GM12891 (cell line): ENCODE measurements around the gene COL6A3.

Source experiments
- POLR2A ChIP-seq: IDR thresholded peaks from 2 replicates; pipeline ENCODE4 v1.6.1; 2011; ENCODE audit warnings: low read depth, low read length, control low read depth
- TAF1 ChIP-seq: IDR thresholded peaks from 2 replicates; pipeline ENCODE4 v1.6.1; 2011; ENCODE audit warnings: low read depth, low read length, control low read depth

DNA sequence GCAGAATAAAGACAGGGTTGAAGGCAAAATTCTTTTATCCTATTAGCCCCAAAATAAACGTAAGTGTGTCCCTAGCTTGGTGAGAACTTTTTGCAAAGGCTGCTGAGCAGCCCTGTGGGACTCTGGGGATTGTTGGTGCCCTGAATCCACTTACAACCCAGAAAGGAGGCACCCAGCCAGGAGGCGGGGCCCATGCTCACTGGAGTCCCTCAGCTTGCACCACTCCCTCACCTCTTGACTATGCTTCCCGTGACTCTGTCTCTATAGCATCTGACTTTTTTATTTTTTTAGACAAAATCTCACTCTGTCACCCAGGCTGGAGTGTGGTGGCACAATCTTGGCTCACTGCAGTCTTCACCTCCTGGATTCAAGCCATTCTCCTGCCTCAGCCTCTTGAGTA, 15.8 kb upstream of the COL6A3 start:
- TF ChIP-seq POLR2A (no peak), TAF1 (no peak)
